H1 (cell line): ENCODE data around the gene TBX2. TPM values are rescaled to one million over a fixed set of nuclear protein-coding genes. Genes with fewer than 3 reads are reported as not detected.

ENCODE experiments used
- ASH2L ChIP-seq: fragments of 200-600, 300-600 bp; sonication (generic); IDR thresholded peaks from one replicate; pipeline ENCODE4 v1.7.1; 2017; ENCODE audit warnings: low read length
- ATF3 ChIP-seq: IDR thresholded peaks from 2 replicates; pipeline ENCODE4 v1.6.1; 2011; ENCODE audit warnings: low read depth, mild to moderate bottlenecking, low read length; ENCODE audit not compliant: insufficient read depth
- BACH1 ChIP-seq: IDR thresholded peaks from 2 replicates; pipeline ENCODE4 v1.6.1; 2012; ENCODE audit warnings: low read length, improper control_type of control experiment
- CBX5 ChIP-seq: fragments of 300-800, 300-1000 bp; sonication (generic); IDR thresholded peaks from 2 replicates; pipeline ENCODE4 v1.7.1; 2016; ENCODE audit warnings: antibody characterized with exemption, low read length, low read depth
- CBX8 ChIP-seq: fragments of 300-800, 300-1000 bp; sonication (generic); IDR thresholded peaks from 2 replicates; pipeline ENCODE4 v1.7.1; 2016; ENCODE audit warnings: low read depth, low read length, borderline replicate concordance
- CEBPB ChIP-seq: IDR thresholded peaks from 2 replicates; pipeline ENCODE4 v1.6.1; 2012; ENCODE audit warnings: low read depth, low read length
- CHD1 ChIP-seq: IDR thresholded peaks from 2 replicates; pipeline ENCODE4 v1.6.1; 2012; ENCODE audit warnings: low read depth, low read length, improper control_type of control experiment
- CHD2 ChIP-seq: IDR thresholded peaks from 2 replicates; pipeline ENCODE4 v1.6.1; 2012; ENCODE audit warnings: low read length, improper control_type of control experiment
- CREB1 ChIP-seq: IDR thresholded peaks from 2 replicates; pipeline ENCODE4 v1.6.1; 2012; ENCODE audit warnings: inconsistent platforms
- E2F6 ChIP-seq: IDR thresholded peaks from 2 replicates; pipeline ENCODE4 v1.6.1; 2012; ENCODE audit warnings: inconsistent platforms
- EP300 ChIP-seq, 2 experiments: IDR thresholded peaks; 1 replicate in 1 of 2; 2 replicates in 1 of 2; pipeline ENCODE4 v1.6.1; 2011 to 2012; ENCODE audit warnings: low read depth in 2 of 2, low read length in 2 of 2, mild to moderate bottlenecking in 2 of 2, borderline replicate concordance in 1 of 2, inconsistent platforms in 1 of 2, moderate library complexity in 1 of 2
- EZH2 ChIP-seq: fragments of 200-600 bp; sonication (generic); IDR thresholded peaks from 2 replicates; pipeline ENCODE4 v1.7.1; 2012; ENCODE audit warnings: low read depth, mild to moderate bottlenecking, moderate library complexity, low read length, inconsistent platforms; ENCODE audit not compliant: severe bottlenecking
- HDAC6 ChIP-seq: IDR thresholded peaks from one replicate; pipeline ENCODE4 v1.7.1; 2012; ENCODE audit warnings: low read depth, mild to moderate bottlenecking, inconsistent platforms, low read length, moderate library complexity
- KDM5A ChIP-seq: fragments of 200-600 bp; IDR thresholded peaks from 2 replicates; pipeline ENCODE4 v1.7.1; 2012; ENCODE audit warnings: mild to moderate bottlenecking, low read length, inconsistent platforms, mixed read lengths
- NANOG ChIP-seq: IDR thresholded peaks from 2 replicates; pipeline ENCODE4 v1.6.1; 2011; ENCODE audit warnings: low read length, low read depth, mild to moderate bottlenecking, inconsistent platforms; ENCODE audit not compliant: insufficient read depth, poor library complexity, severe bottlenecking
- PHF8 ChIP-seq: fragments of 200-600 bp; sonication (generic); conservative IDR thresholded peaks from 2 replicates; pipeline ENCODE4 v1.7.1; 2012; ENCODE audit warnings: low read depth, mild to moderate bottlenecking, inconsistent platforms, low read length, moderate library complexity
- TAF1 ChIP-seq: IDR thresholded peaks from 2 replicates; pipeline ENCODE4 v1.6.1; 2011; ENCODE audit warnings: mild to moderate bottlenecking, low read depth, low read length
- TAF7 ChIP-seq: optimal IDR thresholded peaks from 2 replicates; pipeline ENCODE3; 2011; ENCODE audit warnings: low read depth, mild to moderate bottlenecking, inconsistent platforms, low read length, moderate library complexity, borderline replicate concordance
- TBP ChIP-seq: IDR thresholded peaks from 2 replicates; pipeline ENCODE4 v1.6.1; 2011; ENCODE audit warnings: low read depth, low read length, improper control_type of control experiment
- ZNF274 ChIP-seq: IDR thresholded peaks from 2 replicates; pipeline ENCODE4 v1.7.0; 2012; ENCODE audit warnings: low read length, borderline replicate concordance; ENCODE audit errors: extremely low read depth
- polyA plus RNA-seq, 7 experiments: library from polyadenylated mRNA; depleted of rRNA in 3 of 7; stranded (reverse) in 5 of 7; unstranded in 2 of 7; fragments of >200 nt in 5 of 7; fragments of 200-250 nt in 2 of 7; gene quantifications; 1 replicate in 5 of 7; 2 replicates in 1 of 7; 4 replicates in 1 of 7; pipeline versions ENCODE4 v1.2.1 to v1.2.3, GENCODE V29; 2011 to 2013; ENCODE audit warnings: missing spikeins in 2 of 7, mixed read lengths in 2 of 7
- total RNA-seq: library from RNA; stranded (reverse); fragmentation: NEBNext Ultra II Directional; extraction: Animal tissue kit (Norgen Biotek cat#: 25700); gene quantifications from 2 replicates; pipeline ENCODE4 v1.2.1, GENCODE V29; 2021
- TF ChIP-seq, protein P1 (sequence below): IDR thresholded peaks from 2 replicates; pipeline ENCODE4 v1.6.1; 2012; ENCODE audit warnings: inconsistent platforms

The TBX2 gene
- total and polyA plus RNA-seq, 2 of the 8 experiments (the other 6 are each of a cell fraction or from before 2014, with no cell fraction given), result not detected

- no peak for TF ChIP-seq EP300 (IDR thresholded peaks at IDR 0.05; ENCODE audit: borderline replicate concordance in 1 of 2, low read depth in 2 of 2, low read length in 2 of 2)
- TF ChIP-seq PHF8, result no peak
- TF ChIP-seq TBP, result peak; percentile 40; the same call in 1 of the 2 replicates
- TF ChIP-seq CREB1, result 0 out of 2 replicates have a peak, but pooled peaks have one; percentile 7
- TF ChIP-seq E2F6, result peak; percentile 37; the same call in 1 of the 2 replicates
- TF ChIP-seq CHD2, result no peak
- TF ChIP-seq TAF7, result no peak
- TF ChIP-seq CBX8, result no peak
- no peak for TF ChIP-seq NANOG
- peak; percentile 72 for TF ChIP-seq BACH1
- TF ChIP-seq ZNF274, result no peak
- TF ChIP-seq ATF3, result no peak
- no peak for TF ChIP-seq TAF1
- no peak for TF ChIP-seq ASH2L
- TF ChIP-seq CHD1, result no peak
- TF ChIP-seq HDAC6, result no peak
- peak; percentile 30 for TF ChIP-seq EZH2
- no peak for TF ChIP-seq CBX5
- TF ChIP-seq, protein P1, sequence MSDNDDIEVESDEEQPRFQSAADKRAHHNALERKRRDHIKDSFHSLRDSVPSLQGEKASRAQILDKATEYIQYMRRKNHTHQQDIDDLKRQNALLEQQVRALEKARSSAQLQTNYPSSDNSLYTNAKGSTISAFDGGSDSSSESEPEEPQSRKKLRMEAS, result peak; percentile 44; the same call in 1 of the 2 replicates
- no peak for TF ChIP-seq KDM5A
- TF ChIP-seq CEBPB, result no peak
Measured at GRCh38 chr17:61416540-61417363, 17.1 kb downstream of the TBX2 start (continued).
